C4-2B (cell line): ENCODE data around the gene GPR157.

Experiments used
- H3K27ac ChIP-seq: fragments of 450-650 bp; 2 replicates; pipeline ENCODE4 v1.5.1; 2017
- ZFX ChIP-seq: fragments of 450-650 bp; IDR thresholded peaks from 2 replicates; pipeline ENCODE4 v1.6.1; 2017
- TF ChIP-seq, protein P1 (sequence below): fragments of 450-650 bp; conservative IDR thresholded peaks from 2 replicates; pipeline ENCODE4 v1.5.1; 2017; ENCODE audit warnings: mild to moderate bottlenecking

Gene GPR157, protein sequence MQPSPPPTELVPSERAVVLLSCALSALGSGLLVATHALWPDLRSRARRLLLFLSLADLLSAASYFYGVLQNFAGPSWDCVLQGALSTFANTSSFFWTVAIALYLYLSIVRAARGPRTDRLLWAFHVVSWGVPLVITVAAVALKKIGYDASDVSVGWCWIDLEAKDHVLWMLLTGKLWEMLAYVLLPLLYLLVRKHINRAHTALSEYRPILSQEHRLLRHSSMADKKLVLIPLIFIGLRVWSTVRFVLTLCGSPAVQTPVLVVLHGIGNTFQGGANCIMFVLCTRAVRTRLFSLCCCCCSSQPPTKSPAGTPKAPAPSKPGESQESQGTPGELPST

DNA sequence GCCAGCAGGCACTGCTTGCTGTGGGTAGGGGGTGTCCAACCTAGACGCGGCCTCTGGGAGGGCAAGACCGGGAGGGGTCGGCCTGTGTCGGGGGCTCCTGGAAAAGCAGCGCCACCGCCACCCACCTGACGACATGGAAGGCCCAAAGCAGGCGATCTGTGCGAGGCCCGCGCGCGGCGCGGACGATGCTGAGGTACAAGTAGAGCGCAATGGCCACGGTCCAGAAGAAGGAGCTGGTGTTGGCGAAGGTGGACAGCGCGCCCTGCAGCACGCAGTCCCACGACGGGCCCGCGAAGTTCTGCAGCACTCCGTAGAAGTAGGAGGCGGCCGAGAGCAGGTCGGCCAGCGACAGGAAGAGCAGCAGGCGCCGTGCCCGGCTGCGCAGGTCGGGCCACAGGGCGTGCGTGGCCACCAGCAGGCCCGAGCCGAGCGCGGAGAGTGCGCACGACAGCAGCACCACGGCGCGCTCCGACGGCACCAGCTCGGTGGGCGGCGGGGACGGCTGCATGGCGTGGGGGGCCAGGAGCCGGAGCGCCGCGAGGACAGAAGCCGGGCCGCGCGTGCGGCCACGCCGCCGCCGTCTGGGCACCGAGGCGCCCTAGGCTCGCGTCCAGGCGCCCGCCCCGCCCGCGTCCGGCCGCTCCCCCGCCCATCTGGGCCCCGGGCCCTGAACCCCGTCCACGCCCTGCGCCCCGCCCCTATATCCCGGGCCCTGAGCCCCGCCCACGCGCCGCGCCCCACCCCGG, at the start of gene GPR157:
Gene GPR157 (minus strand): TSS at position 583 of the 746 bp plus-strand sequence. CDS start 75 bp downstream, at position 508.
- H3K27ac ChIP-seq = peak within 1 kb of the TSS; percentile 88

DNA sequence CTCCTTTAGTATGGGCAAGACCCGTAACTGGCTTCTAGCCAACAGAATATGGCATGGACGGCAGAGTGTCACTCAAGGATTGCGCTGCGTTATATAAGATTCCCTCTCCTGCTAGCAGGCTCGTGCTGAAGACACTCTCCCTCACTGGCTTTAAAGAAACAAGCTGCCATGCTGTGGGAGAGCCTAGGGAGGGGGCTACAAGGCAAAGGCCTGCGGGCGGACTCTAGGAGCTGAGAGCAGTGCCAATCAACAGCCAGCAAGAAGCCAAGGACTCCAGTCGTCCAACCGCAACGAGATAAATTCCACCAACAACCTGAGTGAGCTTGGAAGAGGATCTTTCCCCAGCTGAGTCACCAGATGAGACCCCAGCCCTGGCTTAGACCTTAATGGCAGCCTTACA, 45.9 kb upstream of the GPR157 start:
- H3K27ac ChIP-seq = no peak overlapping the region
- no peak for TF ChIP-seq ZFX
- TF ChIP-seq, protein P1, sequence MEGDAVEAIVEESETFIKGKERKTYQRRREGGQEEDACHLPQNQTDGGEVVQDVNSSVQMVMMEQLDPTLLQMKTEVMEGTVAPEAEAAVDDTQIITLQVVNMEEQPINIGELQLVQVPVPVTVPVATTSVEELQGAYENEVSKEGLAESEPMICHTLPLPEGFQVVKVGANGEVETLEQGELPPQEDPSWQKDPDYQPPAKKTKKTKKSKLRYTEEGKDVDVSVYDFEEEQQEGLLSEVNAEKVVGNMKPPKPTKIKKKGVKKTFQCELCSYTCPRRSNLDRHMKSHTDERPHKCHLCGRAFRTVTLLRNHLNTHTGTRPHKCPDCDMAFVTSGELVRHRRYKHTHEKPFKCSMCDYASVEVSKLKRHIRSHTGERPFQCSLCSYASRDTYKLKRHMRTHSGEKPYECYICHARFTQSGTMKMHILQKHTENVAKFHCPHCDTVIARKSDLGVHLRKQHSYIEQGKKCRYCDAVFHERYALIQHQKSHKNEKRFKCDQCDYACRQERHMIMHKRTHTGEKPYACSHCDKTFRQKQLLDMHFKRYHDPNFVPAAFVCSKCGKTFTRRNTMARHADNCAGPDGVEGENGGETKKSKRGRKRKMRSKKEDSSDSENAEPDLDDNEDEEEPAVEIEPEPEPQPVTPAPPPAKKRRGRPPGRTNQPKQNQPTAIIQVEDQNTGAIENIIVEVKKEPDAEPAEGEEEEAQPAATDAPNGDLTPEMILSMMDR = no peak

More for the DNA sequence above, at the start of gene GPR157:
- peak; percentile 97 for TF ChIP-seq ZFX
- TF ChIP-seq, protein P1 = no peak; the same call in 1 of the 2 replicates

GRCh38 chr1:9174243-9174642, 45.3 kb upstream of the GPR157 start:
- TF ChIP-seq, protein P1 = no peak
- no peak for TF ChIP-seq ZFX
- H3K27ac ChIP-seq = no peak overlapping the region

- TF ChIP-seq, protein P1 = no peak
- no peak for TF ChIP-seq ZFX
- no peak overlapping the region for H3K27ac ChIP-seq
These were observed 40.8 kb upstream of the GPR157 start for GRCh38 chr1:9169601-9170137.

DNA sequence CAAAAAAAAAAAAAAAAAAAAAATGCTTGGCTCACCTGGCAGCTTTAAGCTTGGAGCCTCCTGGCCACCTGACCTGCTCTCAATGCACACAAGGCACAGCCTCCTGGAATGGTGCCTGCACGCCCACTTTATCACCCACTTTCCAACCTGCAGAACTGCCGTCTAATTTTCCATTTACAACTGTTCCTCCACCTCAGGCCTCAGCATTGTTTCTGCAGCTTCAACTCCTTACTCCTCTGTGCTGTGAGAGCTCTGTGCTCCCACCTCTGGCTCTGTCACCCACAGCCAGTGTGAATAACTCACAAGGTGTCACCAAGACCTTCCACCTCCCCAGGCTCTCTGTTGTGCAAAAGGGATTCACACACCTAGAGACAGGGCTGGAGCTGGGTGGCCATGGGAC, 38.7 kb upstream of the GPR157 start:
- TF ChIP-seq, protein P1 = no peak
- no peak for TF ChIP-seq ZFX
- no peak overlapping the region for H3K27ac ChIP-seq

GRCh38 chr1:9166289-9167235, 37.7 kb upstream of the GPR157 start:
- TF ChIP-seq ZFX = no peak
- TF ChIP-seq, protein P1 = no peak
- H3K27ac ChIP-seq = no peak overlapping the region
